Activated T-cell treated with anti-CD3 and anti-CD28 coated beads for 4 hours (primary cell): Measurements from ENCODE around the gene EEPD1.

Source experiments
- DNase-seq: peaks from one replicate; pipeline ENCODE4 v3.0.0-alpha.2; 2020

Gene EEPD1

DNA sequence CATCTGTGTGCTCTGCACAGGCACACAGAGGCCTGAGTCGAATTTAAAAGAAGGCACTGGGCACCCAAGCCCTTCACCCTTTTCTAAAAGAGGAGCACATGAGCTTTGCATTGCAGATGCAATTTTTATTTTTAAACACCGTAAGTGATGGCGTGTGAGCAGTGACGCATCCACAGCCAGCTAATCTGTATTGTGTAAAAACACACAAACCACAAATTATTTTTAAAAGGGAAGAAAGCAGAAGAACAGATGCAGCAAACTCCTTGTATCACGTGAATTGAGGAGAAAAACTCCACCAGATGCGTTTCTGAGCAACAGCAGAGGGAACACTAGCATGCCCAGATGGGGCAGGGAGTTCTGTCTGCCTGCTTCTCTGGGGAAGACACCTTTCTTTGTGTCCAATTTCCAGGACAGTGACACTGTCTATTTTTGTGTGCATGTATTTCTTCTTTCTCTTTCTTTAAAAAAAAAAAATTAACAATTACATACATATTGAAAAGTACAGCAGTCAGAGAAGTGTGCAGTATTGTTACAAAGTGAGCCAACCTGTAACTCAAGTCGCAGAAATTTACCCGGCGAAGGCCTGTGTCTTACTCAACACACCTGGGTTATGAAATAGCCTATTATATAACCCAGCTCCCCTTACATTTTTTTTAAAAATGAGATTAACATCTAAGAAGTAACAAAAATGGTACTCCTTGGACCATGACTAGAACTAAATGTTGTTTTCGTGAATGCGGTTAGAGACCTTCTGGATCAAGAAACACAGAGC, 39.2 kb downstream of the EEPD1 start:
- DNase-seq = no peak

DNA sequence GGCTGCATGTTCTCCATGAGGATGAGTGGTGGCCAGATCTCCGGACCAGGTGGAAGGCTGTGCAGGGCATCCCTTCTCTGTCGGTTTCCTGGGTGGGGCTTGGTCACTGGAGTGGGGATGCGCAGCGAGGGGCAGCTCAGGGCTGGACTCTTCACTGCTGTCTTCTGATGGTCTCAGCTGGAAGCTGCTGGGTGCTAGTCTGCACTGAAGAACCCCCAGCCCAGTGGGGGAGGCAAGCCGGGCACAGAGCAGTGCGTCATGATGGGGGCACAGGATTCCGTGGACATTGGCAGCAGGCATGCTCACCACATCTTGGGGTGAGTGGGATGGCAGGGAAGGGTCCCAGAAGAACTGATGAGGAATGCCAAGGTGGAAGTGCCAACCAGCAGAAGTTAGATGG, 39.8 kb downstream of the EEPD1 start:
- DNase-seq = no peak

DNA sequence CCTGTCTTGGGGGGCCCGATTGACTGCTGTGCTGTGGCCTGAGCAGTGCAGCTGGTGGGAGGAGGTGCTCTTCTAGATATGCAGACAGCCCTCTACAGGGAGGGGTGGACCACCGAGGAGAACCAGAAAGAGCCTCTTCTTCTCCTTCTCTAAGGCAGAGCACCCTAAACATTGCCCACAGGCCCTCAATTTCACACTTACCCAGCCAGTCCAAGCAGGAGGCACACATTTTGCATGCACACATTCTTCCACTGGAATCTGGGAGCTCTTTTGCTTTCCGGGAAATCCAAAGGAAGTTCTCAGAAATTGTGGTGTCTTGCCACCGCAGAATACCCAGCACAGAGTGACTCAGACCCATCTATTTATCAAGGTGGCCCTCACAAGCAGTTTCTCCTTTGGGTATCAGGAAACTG, 45.8 kb downstream of the EEPD1 start:
- DNase-seq = no peak

GRCh38 chr7:36199329-36199728, 46.3 kb downstream of the EEPD1 start:
- no peak for DNase-seq

DNA sequence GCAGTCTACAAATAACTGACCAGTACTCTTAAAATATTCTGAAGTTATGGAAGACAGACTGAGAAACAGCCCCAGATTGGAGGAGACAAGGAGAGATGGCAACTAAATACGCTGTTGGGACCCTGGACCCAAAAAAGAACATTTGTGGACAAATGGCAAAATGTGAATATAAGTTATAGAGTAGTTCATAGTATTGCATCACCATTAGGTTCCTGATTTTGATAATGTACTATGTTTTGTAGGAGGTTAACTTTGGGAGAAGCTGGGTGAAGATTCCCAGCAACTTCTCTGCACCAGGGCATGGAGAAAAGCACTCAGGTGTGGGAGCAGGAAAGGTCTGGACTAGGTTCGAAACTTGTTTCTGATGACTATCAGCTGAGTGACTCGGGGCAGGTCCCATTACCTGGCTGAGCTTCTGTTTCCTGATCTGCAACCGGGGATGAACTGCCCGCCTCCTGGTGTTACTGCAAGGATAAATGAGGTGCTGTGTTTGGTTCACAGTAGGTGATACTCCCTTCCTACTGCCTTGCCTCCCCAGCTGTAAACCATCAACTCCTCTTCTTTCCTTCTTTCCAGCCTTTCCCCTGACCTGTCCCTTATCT, 48.2 kb downstream of the EEPD1 start:
- no peak for DNase-seq

DNA sequence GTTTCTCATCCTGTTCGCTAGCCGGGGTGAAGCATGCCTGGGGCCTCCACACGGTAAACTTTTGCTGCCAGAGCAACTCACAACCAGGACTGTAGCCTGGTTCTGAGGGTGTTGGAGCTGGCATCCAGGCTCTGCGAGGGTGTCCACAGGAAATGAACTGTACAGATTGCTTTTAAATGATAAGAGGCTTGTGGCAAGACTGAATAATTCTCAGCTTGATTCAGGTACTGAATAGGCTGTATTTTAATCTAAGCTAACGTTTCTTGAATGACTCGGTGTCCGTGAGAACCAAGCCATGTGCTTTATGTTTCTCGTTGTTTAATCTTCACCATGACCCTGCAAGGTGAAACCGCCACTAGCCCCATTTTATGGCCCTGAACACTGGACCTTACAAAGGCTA, 49.3 kb downstream of the EEPD1 start:
- no peak for DNase-seq

GRCh38 chr7:36203071-36203790, 50.2 kb downstream of the EEPD1 start:
- DNase-seq = no peak

GRCh38 chr7:36204044-36204663, 51.1 kb downstream of the EEPD1 start:
- no peak for DNase-seq

DNA sequence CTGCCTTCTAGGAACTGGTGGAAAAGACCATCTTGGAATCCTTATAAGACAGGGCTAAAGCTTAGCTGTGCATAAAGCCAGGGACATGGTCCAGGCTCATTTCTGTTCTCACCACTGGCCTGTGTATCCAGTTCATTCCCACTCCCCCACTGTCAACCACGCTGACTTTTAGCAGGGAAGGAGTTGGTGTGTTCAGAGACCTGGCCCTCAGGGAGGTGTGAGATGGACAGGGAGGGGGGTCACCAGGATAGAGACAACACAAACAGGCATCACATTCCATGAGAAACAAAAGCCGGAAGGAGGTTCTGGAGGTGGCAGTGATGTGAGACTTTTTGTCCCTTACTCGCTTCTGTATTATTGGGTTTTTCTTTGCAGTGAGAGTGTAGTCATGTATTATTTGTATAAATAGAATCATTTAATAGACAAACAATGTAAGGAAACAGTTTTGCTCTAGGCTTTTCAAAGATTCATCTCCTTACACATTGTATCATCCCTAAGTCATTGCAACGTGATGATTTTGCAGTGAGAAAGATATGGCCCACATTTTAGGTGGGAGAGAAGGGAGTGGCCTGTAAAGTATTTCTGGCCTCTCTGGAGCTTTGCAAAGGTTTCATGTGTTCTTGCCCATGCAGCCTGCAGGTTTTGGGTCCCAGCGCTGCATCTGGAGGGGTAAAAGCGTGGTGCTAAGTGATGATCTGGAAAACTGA, 52.0 kb downstream of the EEPD1 start:
- DNase-seq = no peak

DNA sequence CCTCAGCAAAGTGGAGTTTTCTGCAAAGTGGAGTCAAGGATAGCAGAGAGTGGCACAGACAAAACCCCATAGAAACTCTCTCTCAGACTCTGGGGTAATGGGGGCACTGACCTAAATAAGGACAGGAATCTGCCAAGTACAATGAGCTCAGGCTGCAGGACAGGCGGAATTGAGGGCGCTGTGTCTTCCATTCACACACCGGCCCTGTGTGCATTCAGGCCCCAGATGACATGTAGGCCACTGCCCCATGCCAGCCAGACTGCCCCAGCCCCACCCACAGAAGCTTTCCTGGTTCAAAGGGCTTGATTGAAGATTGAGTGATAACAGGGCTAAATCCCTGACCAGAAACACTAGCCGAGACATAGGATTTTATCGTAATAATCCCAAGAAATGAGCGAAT, 52.7 kb downstream of the EEPD1 start:
- DNase-seq = no peak

DNA sequence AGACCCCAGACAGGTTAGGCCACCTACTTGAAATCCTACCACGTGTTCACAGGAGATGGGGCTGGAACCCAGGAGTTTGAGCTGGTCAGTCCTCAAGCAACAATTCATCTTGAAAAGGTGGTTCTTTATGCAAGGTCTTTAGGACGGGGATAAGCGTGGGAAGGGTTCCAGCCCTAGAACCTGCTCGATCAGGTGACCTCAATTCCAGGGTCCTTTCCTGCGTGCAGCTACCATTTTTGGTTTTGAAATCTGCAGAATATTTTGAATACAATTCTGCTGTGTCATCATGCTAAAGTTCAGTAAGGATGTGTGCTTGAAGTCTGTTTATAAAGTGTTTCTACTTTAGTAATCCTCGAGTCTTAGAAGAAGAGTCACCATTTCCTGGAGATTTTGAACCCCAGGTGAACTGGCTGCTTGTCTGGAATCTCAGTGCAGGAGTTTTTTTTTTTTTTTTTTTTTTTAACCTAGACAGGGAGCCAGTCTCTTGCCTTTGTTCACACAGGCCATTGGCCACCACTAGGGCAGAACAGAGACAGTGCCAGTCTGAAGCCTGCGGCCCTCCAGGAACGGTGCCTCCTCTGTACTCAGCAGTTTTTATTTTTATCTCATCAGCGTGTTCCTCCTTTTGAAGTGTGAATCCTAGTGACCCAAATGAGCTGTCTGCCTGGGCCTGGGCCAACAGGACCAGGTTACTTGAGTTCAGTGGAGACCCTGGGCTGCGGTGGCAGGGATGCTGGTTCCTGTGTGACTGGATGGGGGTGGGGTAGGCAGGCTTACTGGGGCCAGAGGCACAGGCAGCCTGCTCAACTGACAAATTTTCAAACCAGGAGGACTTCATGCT, 54.6 kb downstream of the EEPD1 start:
- DNase-seq = no peak

DNA sequence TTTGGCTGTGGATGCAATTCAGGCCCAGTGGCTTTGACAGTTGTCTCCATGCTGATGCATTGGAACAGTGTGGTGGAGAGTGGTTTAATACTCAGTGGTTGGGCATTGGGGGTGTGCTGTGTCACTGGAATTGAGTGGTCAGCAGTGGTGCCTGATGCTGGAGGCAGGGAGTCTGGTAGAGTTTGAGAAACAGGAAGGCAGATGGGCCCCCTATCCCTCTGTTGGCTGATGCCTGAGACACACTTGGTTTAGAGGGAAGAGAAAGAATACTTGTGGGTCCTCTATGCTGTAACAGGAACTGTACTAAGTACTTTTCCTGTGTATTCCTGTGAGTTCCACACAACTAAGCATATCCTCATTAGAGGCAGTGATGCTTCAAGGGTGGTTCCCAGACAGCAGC, 55.4 kb downstream of the EEPD1 start:
- DNase-seq = no peak

- DNase-seq = no peak
Observed at GRCh38 chr7:36208997-36209813, 56.2 kb downstream of the EEPD1 start.

GRCh38 chr7:36209814-36210183, 56.7 kb downstream of the EEPD1 start:
- DNase-seq = no peak

GRCh38 chr7:36210291-36210922, 57.4 kb downstream of the EEPD1 start:
- DNase-seq = no peak

DNA sequence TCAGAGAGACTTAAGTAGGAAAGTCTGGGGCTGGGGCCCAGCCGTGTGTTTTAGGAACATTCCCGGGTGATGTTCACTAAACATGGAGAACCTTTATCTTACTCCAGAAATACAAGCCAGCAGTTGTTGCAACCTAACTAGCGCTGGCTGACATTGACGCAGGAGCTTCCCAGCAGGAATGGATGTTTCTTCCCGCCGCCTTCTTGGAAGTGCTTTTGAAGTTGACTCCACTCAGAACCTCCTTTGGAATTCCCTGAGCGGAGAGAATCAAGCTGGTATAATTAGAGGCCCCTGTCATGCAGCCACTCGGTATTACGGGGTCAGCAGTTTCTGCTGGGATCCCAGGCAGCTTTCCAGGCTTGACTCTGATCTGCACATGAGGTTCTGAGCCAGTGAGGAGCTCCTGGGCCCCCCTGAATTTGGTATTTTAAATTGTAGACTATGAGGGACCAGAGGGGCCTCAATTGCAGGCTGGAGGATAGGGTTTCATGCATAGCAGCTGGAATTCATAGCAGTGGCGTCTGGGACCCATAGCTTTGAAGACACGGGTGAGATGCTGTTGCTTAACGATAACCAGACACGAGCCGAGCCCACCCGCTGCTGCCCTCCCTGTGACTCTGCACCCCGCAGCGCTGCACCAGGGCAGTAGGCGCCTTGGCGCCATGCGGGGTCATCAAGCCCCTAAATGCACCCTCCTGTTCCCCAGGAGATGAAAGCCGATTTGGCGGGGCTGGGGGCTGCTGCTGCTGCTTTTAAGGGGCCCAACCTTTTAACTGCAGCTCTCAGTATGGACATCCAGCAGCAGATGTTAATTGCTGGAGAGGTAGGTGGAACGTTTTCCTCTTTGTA, 61.8 kb downstream of the EEPD1 start:
- DNase-seq = no peak

DNA sequence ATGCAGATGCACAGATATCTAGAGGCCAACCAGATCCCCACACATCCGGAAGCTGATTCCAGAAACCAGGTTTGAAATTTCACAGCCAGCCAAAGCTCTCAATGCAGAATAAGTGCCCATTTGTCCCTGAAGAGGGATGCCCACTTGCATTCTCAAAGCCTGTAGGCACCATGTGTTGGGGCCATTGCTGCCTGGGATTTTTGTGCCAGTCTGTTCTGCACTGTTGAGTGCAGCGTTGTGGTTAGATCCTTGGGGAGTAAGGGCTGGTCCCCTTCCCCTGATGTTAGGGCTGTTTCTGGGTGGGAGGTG, 62.4 kb downstream of the EEPD1 start:
- no peak for DNase-seq

- no peak for DNase-seq
Observed at GRCh38 chr7:36216063-36216684, 63.1 kb downstream of the EEPD1 start.

DNA sequence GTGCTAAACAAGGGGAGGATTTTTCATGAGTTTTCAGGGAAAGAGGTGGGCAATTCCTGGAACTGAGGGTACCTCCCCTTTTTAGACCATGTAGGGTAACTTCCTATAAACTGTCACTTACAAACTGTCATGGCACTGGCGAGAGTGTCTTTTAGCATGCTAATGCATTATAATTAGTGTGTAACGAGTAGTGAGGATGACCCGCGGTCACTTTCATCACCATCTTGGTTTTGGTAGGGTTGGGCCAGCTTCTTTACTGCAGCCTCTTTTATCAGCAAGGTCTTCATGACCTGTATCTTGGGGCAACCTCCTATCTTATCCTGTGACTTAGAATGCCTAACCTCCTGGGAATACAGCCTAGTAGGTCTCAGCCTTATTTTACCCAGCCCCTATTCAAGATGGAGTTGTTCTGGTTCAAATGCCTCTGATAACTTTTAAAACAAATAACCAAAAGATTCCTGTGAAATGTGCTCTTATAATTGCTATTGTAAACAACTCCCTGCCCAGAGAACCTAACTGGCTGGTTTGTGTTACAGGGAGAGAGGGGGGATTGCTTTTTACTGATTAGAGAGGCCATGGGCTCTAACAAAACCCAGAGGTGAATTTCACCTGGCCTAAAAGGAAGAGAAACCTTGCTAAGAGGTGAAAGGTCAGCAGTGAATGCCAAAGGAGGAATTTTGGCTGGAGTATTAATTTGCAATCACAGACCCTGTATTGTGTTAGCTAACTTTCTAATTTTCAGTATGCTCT, 64.3 kb downstream of the EEPD1 start:
- DNase-seq = no peak
